HG03457 (cell line): ENCODE data around the gene HVCN1.
"Not testable (repeated sequence)": the region's sequence is repeated elsewhere in the genome, so short reads cannot be mapped to it uniquely, and the experiment has no call there.

Experiments used
- ATAC-seq: cut with Tn5 transposase; IDR thresholded peaks from one replicate; pipeline ENCODE4 v1.9.1; 2021; ENCODE audit warnings: moderate number of reproducible peaks; ENCODE audit not compliant: unreplicated experiment

Gene HVCN1

DNA sequence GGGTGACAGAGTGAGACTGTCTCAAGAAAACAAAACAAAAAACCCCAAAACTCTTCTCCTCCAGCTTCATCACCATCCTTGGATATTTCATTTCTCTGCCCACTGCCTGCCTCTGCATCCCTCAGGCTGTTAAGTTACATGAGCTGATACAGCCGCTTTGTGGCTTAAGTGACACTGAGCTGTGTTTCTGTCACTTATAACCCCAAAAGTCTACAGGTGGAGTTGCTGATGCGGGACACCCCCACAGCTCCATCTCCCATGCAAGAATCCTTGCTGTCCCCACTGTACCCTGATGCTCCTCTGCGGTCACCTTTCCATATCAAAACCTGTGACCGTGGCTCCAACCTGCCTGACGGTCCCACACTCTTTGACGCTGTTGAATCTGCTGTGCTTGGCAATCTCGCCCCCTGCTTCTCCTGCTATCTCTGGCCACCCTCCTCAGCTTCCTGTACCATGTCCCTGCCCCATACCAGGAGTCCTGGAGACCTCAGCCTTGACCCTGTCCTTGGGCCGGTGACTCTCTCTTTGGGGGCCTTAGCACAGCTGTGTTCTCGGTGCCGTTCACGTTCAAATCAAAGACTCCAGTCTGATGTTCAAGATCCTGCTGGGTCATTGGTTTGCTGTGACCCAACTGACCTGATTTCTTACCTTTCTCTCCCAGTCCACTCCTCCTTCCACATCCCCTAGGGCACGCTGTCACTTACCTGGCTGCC is 20.3 kb downstream of the HVCN1 start:
- ATAC-seq = no peak

DNA sequence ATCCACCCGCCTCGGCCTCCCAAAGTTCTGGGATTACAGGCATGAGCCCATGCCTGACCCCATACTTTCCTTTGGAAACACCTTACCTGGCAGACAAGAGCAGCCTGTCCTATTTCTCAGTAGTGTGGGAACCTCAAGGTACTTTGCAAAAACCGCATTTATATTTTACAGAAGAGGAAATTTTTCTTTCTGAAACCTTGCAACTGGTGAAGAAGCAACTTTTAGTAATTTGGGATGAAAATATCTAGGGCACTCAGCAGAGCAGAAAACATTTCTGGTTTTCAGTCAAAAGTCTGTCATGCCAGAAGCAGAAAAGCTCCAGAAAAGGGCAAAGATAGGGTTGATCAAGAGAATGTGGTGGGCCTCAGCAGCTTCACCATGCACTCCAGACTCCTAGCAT is 21.2 kb downstream of the HVCN1 start:
- ATAC-seq = no peak

DNA sequence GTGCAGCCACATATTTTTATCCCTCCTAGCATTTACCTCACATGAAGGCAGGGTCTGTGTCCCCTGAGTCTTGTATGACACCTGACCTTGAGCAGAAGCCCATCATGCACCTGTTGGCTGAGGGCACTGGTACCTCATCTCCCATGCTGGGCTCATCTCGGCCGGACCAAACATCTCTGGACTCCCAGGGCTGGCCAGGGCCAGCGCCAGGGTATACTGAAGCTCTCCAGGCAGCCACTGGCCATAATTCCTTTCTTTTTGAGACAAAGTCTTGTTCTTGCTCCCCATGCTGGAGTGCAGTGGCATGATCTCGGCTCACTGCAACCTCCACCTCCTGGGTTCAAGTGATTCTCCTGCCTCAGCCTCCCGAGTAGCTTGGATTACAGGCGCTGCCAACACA is 22.0 kb downstream of the HVCN1 start:
- no peak for ATAC-seq

DNA sequence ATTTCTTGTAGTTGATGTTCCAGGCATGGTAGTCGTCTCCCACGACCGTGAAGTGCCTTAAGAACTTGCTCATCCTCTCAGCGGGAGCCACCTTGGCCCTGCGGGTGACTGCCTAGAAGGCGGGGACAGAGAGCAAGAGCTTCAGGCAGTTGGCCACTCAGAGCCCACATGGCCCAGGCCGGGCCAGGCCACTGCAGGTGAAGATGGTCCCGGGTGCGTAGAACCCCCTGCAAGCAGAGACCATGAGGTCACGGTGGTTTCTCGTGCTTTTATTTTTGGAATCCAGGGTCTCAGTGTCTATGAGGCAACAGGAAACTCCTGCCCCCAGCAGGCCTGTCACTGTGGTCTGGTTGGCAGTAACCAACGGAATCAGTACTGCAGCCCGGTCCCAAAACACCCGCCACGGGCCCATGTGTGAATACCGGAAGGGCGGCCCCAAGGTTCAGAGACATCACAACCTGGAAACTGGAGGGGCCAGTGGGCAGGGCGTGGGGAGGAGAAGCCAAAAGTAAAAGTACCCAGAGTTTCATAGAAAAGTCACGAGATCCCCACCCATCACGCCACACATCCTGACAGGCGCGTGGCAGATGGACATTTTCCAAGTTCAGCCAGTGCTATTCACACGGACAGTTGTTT is 27.5 kb downstream of the HVCN1 start:
- ATAC-seq = peak; percentile 81

DNA sequence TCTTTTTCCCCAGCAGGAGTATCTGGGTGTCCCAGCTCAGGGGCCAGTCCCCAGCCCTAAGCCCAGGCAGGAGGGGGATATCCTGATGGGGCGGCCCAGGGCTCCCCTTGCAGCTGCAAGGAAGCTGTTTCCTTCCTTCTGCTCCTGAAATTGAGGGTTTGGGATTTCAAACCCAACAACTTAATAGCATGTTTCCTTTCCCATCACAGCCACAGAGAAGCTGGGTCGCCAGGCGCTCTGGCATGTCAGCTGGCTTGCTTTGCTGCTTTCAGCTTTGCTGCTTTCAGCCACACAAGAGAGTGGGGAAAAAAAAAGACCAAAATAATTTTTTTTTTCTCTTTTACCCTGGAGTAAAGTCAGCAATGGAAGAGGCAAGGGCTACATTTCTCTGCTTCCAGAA is 30.0 kb downstream of the HVCN1 start:
- ATAC-seq = no peak

DNA sequence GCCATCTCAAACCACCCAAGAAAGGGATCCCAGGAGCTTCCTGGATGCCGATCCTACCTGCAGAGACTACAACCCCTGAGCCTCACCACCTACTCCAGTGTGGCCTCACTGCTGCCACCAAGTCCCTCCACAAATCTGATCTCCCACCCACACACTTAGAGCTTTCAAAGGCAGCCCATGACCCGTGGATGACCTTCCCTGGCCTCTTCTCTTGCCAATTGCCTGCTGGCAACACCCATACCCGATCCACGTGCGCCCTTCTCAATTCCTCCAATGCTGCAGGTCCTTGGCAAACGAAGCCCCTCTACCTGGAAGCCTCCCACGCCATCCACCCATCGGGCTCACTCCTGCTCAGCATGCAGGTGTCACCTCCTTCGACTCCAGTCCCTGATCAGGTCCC is 30.7 kb downstream of the HVCN1 start:
- no peak for ATAC-seq

DNA sequence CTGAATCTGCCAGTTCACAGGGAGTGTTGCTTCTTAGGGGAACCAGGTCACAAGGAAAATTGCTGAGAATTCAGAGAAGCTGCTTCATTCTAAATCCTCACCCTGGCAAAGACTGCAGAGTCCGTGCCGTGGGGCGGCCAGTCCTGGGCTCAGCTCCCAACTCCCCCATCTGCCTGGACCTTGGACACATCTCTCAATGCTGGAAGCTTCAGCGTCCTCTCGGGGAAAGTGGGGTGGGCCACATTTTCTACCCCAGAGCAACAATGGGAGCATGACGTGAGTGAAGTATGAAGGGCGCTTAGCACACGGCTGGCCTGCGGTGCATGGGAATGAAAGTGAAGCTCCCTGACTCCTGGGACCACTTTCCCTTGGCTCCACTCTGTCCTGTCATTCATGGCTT is 31.2 kb downstream of the HVCN1 start:
- no peak for ATAC-seq

DNA sequence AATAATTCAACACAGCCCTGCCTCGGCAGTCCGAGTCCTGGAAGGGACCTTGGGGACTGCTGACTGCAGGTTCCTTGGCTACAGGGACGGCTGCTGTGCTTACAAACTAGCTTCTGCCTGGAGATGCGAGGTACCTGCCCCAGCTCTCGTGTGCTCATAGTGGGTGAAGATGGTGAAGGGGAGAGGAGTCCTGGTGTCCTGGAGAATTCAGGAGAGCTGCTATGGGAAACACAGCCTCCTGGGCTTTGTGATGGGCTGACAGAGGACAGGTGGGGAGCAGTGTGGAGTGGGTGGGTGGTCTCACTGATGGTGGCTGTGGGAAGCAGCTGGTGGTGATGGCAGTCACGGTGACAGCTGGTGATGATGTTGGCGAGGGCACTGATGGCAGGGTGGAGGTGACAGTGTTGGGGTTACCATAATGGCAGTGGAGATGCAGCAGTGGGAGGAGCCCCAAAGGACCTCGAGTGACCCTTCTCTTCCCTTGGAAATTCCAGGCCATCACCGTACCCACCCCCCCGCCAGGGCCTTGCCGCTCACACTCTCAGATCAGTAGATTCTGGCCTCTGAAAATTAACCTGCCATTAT is 32.8 kb downstream of the HVCN1 start:
- no peak for ATAC-seq

DNA sequence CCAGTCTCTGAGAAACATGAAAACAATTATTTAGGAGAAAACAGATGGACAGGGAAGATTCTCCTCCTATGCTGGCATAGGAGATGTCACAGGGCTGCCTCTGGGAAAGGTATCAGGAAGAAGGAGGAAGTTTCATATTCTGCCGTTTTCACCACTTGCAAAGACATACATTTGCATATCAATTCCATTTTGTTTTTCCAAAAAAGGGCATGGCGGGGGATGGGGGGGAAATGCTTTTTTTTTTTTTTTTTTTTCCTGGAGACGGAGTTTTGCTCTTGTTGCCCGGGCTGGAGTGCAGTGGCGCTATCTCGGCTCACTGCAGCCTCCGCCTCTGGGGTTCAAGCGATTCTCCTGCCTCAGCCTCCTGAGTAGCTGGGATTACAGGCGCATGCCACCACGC is 34.7 kb downstream of the HVCN1 start:
- ATAC-seq = not testable (repeated sequence)

DNA sequence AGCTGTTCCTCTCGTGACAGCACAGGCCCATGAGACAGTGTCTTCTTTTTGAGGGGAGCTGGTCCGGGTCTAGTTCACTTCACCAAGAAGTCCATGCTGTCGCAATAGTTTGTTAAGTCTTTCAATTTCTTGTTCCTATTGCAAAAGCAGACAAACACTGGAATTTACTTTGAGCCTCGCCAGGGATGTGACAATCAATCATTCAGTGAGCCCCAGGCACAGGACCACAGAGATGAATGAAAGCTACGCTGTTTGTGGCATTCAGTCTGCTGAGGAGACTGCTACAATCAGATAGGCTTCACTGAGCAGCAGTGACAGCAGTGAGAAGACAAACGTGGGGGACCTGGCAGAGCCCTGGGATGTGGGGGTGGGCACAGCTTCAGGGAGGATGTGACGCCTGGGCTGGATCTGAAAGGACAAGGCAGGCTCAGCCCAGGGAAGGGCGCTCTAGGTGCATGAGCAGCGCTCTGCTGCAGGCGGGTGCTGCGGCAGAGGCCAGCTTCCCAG is 39.5 kb downstream of the HVCN1 start:
- no peak for ATAC-seq

DNA sequence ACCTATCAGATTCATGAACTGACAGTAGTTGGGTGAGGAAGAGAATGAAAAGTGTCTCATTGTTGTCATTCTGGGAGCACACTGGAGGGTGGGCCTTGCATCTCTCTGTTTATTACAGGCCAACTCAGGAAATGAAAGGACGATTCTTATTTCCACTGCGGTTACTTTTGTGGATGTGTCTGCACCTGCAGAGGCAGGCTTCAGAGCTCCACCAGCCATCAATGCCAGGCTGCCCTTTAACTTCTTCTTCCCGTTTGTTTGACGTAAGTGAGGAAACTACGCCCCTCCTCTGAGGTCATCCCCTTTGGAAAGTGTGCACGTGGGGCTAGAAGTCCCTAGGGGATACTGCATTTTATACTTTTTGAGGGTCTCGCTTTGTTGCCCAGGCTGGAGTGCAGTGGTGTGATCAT is 41.3 kb downstream of the HVCN1 start:
- ATAC-seq = no peak

DNA sequence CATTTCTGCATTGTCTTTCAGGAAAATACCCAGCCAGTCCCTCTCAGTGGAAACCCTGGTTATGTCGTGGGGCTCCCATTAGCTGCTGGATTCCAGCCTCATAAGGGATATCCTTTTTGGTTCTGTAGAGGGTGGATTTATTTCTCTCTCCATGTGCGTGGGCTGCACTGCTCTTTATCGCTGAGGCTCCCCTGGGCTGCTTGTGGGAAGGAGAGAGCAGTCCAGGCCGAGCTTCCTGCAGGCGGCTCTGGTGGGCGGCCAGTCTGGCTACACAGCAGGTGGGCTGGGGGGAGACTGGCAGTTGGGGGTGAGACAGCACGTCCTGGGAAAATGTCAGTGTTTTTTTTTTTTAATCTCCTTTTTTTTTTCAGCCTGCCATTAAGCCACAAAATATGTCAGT is 47.4 kb downstream of the HVCN1 start:
- ATAC-seq = no peak

DNA sequence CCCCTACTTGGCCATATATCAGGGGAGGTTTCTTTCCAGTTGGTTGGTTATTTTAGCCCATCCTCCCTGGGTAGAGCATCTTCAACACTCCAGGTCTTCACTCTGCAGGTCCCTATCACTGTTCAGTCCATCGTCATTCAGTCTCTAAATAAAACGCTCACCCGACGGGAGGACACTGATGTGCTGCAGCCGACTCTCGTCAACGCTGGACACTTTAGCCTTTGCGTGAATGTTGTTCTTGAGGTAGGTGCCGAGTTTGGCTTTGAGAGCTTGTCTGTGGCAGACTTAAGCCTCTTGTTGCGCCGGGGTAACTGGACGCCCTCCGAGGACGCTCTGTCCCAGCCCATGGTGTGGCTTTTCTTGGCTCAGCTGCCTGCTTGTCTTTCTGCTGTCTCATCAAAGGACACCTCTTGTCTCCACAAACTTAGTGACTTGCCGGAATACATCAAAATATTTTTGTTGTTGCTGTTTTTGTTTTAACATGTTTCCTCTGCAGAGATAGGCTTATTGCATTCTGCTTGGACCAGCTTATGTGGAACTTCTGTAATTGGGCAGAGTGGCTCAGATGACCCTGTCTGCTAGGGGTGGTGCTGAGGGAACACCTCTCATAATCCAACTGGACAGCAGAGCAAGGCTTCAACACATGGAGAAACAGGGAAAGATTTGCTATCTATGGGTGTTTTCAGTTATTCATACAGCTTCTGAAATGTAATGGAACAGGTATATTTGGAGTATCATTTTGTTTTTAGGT is 48.5 kb downstream of the HVCN1 start:
- no peak for ATAC-seq

DNA sequence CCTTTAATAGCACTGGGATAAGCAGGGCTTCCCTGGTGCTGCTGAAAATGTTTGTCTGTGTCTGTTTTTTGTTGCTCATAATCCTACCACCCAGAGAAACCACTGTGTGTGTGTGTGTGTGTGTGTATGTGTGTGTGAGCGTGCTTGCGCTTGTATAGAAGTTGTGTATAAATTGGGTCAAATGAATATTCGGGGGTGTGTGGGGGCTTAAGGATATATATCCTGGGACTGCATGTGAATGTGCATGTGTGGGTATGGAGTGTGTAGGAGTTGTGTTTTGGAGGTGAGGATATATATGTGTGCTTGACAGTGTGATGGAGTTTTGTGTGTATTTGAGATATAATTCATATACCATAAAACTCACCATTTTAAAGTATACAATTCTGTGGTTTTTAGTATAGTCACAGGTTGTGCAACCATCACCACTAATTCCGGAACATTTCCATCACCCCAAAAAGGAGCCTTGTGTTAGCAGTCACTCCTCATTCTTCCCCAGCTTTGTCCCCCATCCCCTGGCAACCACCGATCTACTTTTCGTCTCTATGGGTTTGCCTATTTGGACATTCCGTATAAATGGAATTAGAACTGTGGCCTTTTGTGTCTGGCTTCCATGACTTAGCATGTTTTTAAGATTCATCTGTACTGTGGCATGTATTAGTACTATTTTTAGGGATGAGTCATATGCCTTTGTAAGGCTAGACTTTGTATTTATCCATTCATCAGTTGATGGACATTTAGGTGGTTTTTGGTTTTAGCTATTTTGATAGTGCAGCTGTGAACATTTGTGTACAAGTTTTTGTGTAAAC is 49.4 kb downstream of the HVCN1 start:
- no peak for ATAC-seq

DNA sequence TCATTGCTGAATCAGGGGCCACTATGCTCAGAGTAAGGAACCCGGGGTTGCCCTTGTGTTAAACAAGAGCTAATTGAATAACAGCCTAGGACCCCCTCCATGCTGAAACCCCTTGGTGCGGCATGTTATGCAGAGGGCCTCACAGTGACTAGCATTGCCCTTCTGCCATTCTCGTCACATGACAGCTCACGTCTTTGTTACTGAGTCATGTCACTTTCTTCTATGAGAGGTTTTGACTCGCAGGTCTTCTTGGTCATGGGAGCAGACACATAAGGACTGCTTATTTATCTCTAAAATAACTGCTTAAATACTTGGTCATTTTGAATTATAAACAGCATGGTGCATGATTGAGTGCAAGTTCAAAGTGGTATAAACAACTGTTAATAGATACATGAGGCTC is 50.1 kb downstream of the HVCN1 start:
- ATAC-seq = no peak

DNA sequence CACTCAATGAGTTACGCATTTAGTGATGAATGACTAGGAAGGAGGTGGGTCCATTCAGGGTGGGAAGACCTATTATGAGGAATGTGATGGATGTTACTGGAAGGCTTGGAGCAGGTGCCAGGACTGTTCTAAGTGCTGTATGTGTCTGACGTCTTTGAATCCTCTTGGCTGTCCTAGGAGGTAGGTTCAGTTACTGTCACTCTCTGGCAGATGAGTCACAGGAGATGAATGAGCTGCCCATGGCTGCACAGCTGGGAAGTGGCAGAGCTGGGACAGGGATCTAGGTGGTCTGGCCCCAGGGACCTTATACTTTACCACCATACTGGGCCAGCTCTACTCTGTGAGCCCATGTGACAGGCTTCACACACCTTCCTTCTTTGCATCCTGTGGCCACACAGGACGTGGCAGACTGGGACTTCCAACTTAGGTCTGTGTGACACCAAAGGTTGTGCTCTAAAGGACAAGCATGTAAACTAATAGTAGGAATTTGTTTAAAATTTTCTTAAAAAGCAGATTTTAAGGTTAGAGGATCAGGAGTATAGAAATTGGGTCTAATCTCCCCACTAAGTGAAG is 51.0 kb downstream of the HVCN1 start:
- ATAC-seq = no peak

DNA sequence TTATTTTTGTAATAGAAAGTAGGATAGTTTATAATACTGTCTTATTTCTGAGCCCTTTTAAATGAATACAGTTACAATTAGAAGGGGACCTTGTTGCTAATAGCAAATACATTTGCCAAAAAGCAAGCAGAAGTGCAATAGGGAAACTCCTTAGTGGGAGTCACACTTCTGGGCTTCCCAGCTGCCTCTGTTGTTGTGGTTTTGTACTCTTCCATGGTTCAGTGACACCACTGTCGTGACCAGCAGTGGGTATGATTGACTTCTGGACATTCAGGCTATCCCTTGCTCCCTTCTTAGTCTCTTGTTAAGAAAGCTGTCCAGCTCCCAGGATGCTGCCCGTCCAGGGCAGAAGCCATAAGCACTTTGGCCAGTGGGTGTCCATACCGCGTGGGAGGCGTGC is 52.4 kb downstream of the HVCN1 start:
- no peak for ATAC-seq

DNA sequence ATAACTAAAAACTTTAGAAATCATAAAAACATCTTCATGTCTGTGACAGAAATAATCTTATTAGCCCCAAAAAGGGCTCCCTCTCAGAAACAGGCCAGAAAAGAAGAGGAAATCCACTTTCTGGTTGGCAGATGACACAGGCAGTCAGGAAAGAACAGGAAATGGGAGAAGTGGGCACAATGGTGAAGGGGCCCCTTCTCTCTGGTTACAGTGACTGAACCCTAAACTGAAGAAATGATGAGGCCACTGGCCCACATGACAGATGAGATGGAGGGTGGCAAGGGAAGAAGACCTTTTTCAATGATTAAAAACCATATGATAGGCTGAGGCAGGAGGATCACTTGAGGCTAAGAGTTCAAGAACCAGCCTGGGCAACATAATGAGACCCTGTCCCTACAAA is 53.9 kb downstream of the HVCN1 start:
- ATAC-seq = no peak

DNA sequence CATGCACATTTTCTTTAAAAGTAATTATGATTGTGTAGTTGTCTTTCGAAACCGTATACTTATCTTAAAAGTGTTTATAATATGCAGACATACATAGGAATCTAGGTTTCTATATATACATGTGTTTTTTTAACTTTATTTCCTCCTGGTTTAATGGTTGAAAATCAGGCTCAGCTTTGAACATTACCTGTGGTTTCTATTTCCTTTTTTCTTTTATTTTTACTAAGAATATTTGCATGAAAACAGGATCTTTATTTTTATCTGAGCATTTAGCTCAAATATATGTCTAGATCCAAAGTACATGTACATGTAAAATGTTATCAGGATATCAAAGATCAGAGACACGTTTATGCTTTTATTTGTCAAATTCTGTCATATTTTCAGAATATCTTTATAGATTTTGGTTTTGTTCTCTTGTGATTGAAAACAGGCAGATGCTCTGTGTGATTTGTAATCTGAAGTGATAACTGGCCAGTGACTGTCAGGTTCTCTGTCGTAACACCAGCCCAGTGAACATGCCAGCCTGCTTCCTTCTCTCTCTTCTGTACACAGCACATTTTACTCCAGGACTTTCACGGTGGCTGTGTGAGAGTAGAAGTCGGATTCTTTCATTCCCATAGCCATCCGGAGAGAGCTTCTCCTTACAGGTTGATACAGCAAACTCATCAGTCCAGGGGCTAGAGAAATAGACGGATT is 61.3 kb downstream of the HVCN1 start:
- no peak for ATAC-seq

DNA sequence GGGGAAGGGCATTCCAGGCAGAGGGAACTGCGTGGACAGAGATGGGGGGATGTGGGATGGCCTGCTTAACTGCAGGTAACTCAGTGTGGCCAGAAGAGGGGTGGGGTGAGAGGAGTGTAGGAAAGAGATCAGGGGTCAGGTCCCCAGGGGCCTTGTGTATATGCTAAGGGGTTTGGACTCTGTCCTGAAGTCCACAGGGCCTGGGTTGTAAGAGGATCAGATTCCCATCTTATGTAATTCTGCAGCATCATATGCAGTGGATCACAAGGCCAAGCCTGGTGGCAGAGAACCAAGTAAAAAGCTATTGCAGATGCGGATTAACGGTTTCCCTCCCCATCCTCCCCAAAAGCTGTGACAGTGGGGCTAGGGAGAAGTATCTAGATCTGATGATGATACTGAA is 66.3 kb downstream of the HVCN1 start:
- ATAC-seq = no peak
